ENCODE results near the gene ZNF697. TPM values are rescaled to one million over a fixed set of nuclear protein-coding genes. Genes with fewer than 3 reads are reported as not detected.

The ZNF697 gene
- total RNA-seq, 1 experiment from 2014 or later: 17.4 TPM

DNA sequence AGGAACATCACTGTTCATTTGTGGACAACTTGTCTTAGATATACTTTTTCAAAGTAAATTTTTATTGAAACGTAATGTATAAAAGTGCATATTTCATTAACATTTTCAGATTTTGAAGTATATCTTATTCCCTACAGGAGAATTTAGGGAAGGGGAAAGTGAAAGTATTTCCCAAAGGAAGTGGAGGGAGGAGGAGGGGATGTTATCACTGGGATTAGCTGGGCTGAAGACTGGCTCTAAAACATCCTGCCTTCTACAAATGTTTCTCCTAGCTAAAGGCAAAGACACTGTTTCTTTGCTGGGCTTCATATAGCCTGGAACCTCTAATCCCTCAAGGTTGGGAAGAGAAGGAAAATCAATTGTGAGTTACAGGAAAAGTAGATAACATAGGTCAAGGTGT is 7.1 kb upstream of the ZNF697 start:
- Mint-ChIP-seq H3K4me1 (peaks cover 32 to 42% of the 10 kb centered on the region in 2 experiments), H3K36me3 (ENCODE audit: insufficient read depth in 1 of 3, low read depth in 3 of 3) (no peaks in the 10 kb centered on the region), H3K27me3 (ENCODE audit: low read depth) (peaks cover 3% of the 10 kb centered on the region; the same call in 1 of the 2 replicates), H3K4me3 (no peak overlapping the region), H3K27ac (no peak overlapping the region), H3K9me3 (no peaks in the 10 kb centered on the region)
- Histone ChIP-seq H3K9me3 (ENCODE audit: control insufficient read depth, low read depth, low read length) (no peaks in the 10 kb centered on the region), H3K79me2 (ENCODE audit: insufficient read depth, low read length) (no peaks in the 10 kb centered on the region), H3K27me3 (ENCODE audit: insufficient read depth, low read length) (no peaks in the 10 kb centered on the region), H2AK5ac (ENCODE audit: insufficient read length, low read length) (no peak overlapping the region), H4K91ac (ENCODE audit: insufficient read length, low read depth, low read length) (no peak overlapping the region), H4K20me1 (ENCODE audit: control insufficient read depth, insufficient read depth, insufficient read length) (no peaks in the 10 kb centered on the region), H2BK15ac (ENCODE audit: low read depth, low read length) (no peak overlapping the region), H3K4me1 (ENCODE audit: insufficient read depth, low read length) (peaks cover 7% of the 10 kb centered on the region), H3K56ac (ENCODE audit: insufficient read length, low read depth, low read length) (no peak overlapping the region), H2BK12ac (ENCODE audit: insufficient read length, low read depth, low read length) (no peak overlapping the region), H2BK5ac (ENCODE audit: insufficient read length, low read length) (no peak overlapping the region), H4K8ac (replicated peaks; ENCODE audit: insufficient read length, low read depth, low read length) (no peak overlapping the region), H2BK20ac (ENCODE audit: low read depth, low read length, poor library complexity, severe bottlenecking) (no peak overlapping the region), H3K4ac (ENCODE audit: low read depth, low read length) (no peak overlapping the region), H3K23me2 (ENCODE audit: insufficient read length, low read depth, low read length, poor library complexity, severe bottlenecking) (no peaks in the 10 kb centered on the region), H3K14ac (ENCODE audit: insufficient read depth, low read length) (no peak overlapping the region), H2BK120ac (ENCODE audit: low read depth, low read length, poor library complexity, severe bottlenecking) (no peak overlapping the region), H3T11ph (ENCODE audit: low read length) (no peak overlapping the region), H2AFZ (ENCODE audit: low read length) (no peak overlapping the region), H3K23ac (ENCODE audit: insufficient read length, low read depth, low read length) (no peak overlapping the region), H4K5ac (ENCODE audit: insufficient read length, low read depth, low read length) (no peak overlapping the region), H3K4me2 (ENCODE audit: insufficient read depth, insufficient read length, low read length) (no peak overlapping the region), H3K79me1 (ENCODE audit: insufficient read depth, low read depth, low read length, poor library complexity, severe bottlenecking) (no peaks in the 10 kb centered on the region), H3K18ac (ENCODE audit: insufficient read length, low read depth, low read length) (no peak overlapping the region), H3K27ac (ENCODE audit: insufficient read length, low read depth, low read length) (no peak overlapping the region), H3K9ac (ENCODE audit: extremely low read depth, insufficient read length, low read length) (no peak overlapping the region)
- TF ChIP-seq, protein P1, sequence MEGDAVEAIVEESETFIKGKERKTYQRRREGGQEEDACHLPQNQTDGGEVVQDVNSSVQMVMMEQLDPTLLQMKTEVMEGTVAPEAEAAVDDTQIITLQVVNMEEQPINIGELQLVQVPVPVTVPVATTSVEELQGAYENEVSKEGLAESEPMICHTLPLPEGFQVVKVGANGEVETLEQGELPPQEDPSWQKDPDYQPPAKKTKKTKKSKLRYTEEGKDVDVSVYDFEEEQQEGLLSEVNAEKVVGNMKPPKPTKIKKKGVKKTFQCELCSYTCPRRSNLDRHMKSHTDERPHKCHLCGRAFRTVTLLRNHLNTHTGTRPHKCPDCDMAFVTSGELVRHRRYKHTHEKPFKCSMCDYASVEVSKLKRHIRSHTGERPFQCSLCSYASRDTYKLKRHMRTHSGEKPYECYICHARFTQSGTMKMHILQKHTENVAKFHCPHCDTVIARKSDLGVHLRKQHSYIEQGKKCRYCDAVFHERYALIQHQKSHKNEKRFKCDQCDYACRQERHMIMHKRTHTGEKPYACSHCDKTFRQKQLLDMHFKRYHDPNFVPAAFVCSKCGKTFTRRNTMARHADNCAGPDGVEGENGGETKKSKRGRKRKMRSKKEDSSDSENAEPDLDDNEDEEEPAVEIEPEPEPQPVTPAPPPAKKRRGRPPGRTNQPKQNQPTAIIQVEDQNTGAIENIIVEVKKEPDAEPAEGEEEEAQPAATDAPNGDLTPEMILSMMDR (conservative IDR thresholded peaks at IDR 0.05): no peak
- DNase-seq: no peak
- WGBS (ENCODE audit: extremely low coverage, insufficient read length, low lambda C conversion rate): no CpG with 5 or more reads among the region's 1 CpG

Measured in H9 (cell line).